Bronchial epithelial cell (primary cell): Measurements from ENCODE around the gene PLEKHA4. TPM values are rescaled to one million over a fixed set of nuclear protein-coding genes. Genes with fewer than 3 reads are reported as not detected.
"Not testable (repeated sequence)": the region's sequence is repeated elsewhere in the genome, so short reads cannot be mapped to it uniquely, and the experiment has no call there.

Experiments used
- DNase-seq: peaks from one replicate; pipeline ENCODE4 v3.0.0-alpha.2; 2010; ENCODE audit warnings: low read depth
- FAIRE-seq: peaks from 2 replicates; lab custom pipeline; 2011; peaks lifted over from hg19 to GRCh38; lab: Jason Lieb, UNC
- H3K27me3 ChIP-seq: 2 replicates; pipeline ENCODE4 v1.5.1; 2011; ENCODE audit warnings: low read length; ENCODE audit not compliant: control insufficient read depth, insufficient read depth
- H3K36me3 ChIP-seq: 2 replicates; pipeline ENCODE4 v1.5.1; 2011; ENCODE audit warnings: low read length; ENCODE audit not compliant: control insufficient read depth, insufficient read depth
- H3K4me3 ChIP-seq: 2 replicates; pipeline ENCODE4 v1.5.1; 2011; ENCODE audit warnings: mild to moderate bottlenecking, low read depth, low read length, control low read depth
- total RNA-seq: library from RNA; depleted of rRNA; stranded (reverse); fragments of >200 nt; gene quantifications from 2 replicates; pipeline ENCODE4 v1.2.1, GENCODE V29; 2014
- TF ChIP-seq, protein P1 (sequence below): IDR thresholded peaks from 2 replicates; pipeline ENCODE4 v1.5.1; 2011; ENCODE audit warnings: mild to moderate bottlenecking, moderate library complexity, low read length, control low read depth, inconsistent platforms; ENCODE audit not compliant: insufficient read depth, severe bottlenecking

The PLEKHA4 gene
- total RNA-seq, 1 donor from 2014 or later = 0.79 TPM

DNA sequence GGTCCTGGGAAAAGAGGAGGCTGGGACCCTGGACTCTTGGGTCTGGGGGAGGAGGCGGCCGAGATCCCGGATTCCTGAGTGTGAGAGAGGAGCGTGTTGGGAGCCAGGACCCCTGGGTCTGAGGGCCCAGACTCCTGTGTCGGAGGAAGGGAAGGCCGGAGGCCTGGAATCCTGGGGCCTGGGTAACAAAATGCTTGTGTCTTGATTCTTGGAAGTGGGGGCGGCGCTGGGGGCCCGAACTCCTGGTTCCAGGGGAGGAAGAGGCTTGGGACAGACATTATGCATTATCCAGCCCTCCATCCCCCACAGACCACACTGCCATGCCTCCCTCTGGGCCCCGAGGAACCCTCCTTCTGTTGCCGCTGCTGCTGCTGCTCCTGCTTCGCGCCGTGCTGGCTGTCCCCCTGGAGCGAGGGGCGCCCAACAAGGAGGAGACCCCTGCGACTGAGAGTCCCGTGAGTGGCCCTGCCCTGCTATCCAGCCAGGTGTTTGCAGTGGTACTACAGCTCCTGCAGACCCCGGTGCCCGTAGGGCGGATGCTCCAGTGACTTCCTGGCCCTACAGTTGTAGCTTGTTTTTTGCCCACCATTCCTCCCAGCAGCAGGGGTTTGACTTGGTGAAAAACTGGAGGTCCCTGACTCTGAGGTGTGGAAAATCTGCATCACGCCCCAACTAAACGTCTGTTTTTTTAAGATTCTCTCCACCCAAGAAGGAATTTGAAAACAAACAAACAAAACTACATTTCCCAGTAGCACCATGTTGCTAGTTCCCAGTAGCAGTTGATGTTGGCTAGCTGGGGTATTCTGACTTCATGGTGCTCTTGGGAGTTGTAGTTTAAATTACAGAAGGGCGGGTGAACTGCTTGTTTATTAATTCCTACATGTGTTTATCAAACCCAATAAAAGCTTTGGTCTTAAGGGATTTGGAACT lies 32.3 kb upstream of the PLEKHA4 start:
- DNase-seq (peak; percentile 20), FAIRE-seq (no peak)
- TF ChIP-seq, protein P1, sequence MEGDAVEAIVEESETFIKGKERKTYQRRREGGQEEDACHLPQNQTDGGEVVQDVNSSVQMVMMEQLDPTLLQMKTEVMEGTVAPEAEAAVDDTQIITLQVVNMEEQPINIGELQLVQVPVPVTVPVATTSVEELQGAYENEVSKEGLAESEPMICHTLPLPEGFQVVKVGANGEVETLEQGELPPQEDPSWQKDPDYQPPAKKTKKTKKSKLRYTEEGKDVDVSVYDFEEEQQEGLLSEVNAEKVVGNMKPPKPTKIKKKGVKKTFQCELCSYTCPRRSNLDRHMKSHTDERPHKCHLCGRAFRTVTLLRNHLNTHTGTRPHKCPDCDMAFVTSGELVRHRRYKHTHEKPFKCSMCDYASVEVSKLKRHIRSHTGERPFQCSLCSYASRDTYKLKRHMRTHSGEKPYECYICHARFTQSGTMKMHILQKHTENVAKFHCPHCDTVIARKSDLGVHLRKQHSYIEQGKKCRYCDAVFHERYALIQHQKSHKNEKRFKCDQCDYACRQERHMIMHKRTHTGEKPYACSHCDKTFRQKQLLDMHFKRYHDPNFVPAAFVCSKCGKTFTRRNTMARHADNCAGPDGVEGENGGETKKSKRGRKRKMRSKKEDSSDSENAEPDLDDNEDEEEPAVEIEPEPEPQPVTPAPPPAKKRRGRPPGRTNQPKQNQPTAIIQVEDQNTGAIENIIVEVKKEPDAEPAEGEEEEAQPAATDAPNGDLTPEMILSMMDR = no peak
- H3K4me3 ChIP-seq = peak overlapping the region; percentile 55
- no peaks in the 10 kb centered on the region for H3K27me3 ChIP-seq
- peaks cover 13% of the 10 kb centered on the region for H3K36me3 ChIP-seq

DNA sequence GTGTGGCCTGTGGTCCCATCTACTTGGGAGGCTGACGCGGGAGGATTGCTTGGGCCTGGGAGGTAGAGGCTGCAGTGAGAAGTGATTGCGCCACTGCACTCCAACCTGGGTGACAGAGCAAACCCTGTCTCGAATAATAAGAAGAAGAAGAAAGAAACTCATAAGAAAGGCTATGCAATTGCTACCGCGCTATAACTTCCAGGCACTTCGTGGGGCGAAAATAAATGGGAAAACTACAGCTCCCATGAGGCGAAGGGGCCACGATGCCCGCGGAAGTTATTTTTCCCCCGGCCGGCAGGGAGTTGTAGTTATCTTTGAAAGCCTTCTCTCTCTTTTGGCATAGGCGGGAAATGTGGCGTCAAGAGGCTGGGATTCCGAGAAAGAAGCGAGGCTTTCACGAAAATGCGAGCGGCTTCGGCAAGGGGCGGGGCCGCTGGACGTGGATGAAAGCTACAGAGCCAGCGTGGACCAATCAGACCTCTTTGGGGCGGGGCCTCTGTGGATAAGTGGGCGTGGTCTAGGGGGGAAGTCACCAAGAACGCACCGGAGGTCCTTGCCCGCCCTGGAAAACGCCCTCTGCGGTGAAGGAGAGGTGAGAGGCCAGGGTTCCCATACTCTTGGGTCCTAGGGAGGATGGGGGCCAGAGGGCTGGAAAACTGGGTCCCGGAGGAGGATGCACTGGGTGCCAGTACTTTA lies 31.5 kb upstream of the PLEKHA4 start, which contains the start of gene NUCB1:
Gene NUCB1, plus strand, starts transcription at position 532 of the 696 bp plus-strand sequence. CDS start 485 bp downstream, outside the sequence.
- Histone ChIP-seq H3K36me3 (peaks cover 7% of the 10 kb centered on the region), H3K4me3 (peak within 1 kb of the TSS; percentile 55), H3K27me3 (peaks cover 3% of the 10 kb centered on the region)
- FAIRE-seq (no peak), DNase-seq (peak; percentile 94)
- TF ChIP-seq, protein P1 = peak; percentile 15

DNA sequence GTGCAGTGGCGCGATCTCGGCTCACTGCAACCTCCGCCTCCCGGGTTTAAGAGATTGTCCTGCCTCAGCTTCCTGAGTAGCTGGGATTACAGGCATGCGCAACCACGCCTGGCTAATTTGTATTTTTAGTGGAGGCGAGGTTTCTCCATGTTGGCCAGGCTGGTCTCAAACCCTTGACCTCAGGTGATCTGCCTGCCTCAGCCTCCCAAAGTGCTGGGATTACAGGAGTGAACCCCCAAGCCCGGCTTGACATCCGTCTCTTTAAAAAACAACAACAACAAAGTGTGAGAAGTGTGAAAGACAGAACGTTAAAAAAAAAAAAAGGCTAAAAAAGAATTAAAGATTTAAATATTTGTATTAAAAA lies 31.0 kb upstream of the PLEKHA4 start:
- FAIRE-seq = not testable (repeated sequence)

DNA sequence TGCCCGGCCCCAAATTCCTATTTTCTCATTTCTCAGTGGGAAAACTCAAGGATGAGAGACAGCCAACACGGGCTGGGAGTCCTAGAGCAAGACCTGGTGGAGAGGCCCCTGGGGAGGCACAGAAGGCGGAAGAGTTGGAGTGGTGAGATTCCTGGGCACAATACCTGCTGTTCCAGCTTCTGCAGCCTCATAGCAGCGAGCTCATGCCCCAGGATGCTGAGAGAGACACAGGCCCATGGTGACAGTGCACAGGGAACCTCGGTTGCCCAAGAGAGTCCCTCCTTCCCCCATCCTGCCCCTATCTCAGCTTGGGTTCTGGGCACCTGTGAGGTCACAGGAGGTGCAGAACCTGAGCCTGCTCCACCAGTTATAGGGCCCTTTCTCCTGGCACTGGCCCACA lies 28.8 kb upstream of the PLEKHA4 start:
- TF ChIP-seq, protein P1 = no peak
- FAIRE-seq (no peak), DNase-seq (no peak)
- peaks cover 5% of the 10 kb centered on the region for H3K36me3 ChIP-seq
- H3K4me3 ChIP-seq = no peak overlapping the region
- H3K27me3 ChIP-seq = peaks cover 3% of the 10 kb centered on the region

More for the DNA sequence above, 31.0 kb upstream of the PLEKHA4 start:
- not testable (repeated sequence) for H3K27me3 ChIP-seq, DNase-seq, H3K36me3 ChIP-seq
- peak overlapping the region; percentile 55 for H3K4me3 ChIP-seq

DNA sequence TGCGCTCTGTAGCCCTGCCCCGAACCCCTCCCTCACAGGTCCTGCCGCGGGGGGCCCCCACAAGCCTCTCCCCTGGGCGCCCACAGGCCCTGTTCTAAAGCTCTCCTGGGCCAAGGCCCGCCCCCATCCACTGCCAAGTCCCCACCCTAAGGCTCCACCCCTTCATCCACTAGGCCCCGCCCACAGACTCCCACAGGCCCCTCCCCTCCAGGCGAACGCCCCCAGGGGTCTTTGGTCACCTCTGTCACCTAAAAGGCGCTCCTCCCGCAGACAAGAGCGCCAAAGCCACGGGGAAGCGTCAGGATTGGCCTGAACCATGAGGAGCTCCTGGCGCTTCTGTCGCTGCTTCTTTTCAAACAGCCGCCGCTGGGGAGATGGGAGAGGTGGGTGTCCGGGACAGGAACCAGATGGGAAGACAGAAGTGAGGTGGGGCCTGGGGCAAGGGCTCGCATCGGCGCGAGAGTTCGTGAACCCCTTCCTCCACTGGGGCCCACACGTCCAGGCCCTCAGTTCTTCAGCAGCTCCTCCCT lies 27.8 kb upstream of the PLEKHA4 start:
- Histone ChIP-seq H3K4me3 (no peak overlapping the region), H3K36me3 (no peaks in the 10 kb centered on the region), H3K27me3 (peaks cover 3% of the 10 kb centered on the region)
- TF ChIP-seq, protein P1 = no peak
- no peak for FAIRE-seq
- no peak for DNase-seq

DNA sequence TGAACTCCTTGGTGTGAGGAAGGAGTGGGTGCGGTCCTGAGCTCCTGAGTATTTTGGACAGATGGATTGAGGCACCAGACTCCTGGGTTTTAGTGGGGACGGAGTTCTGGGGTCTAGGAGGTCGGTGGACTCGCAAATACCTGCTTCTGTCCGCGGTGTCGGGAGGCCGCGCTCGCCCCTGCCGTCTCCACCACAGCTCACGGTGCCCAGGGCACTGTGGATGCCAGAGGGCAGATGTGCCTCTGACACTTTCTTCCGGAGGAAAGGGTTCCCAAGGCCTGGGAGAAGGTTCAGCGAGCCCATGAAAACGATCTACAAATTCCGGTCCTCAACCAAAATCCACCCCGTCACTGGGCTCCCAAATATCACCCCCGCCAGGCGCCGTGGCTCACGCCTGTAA lies 26.8 kb upstream of the PLEKHA4 start:
- Histone ChIP-seq H3K4me3 (no peak overlapping the region), H3K36me3 (no peaks in the 10 kb centered on the region), H3K27me3 (peaks cover 3% of the 10 kb centered on the region)
- no peak for FAIRE-seq
- DNase-seq = no peak
- TF ChIP-seq, protein P1 = no peak
